GM18505 (cell line): ENCODE data around the gene MAP1LC3B.
"Not testable (repeated sequence)": the region's sequence is repeated elsewhere in the genome, so short reads cannot be mapped to it uniquely, and the experiment has no call there.

Source experiments
- ATAC-seq: cut with Tn5 transposase; IDR thresholded peaks from one replicate; pipeline ENCODE4 v1.9.1; 2021; ENCODE audit not compliant: unreplicated experiment
- POLR2A ChIP-seq: IDR thresholded peaks from 4 replicates; pipeline ENCODE4 v1.6.1; 2011; ENCODE audit warnings: borderline replicate concordance; ENCODE audit not compliant: insufficient read depth, insufficient read length; ENCODE audit errors: extremely low read depth

MAP1LC3B gene

DNA sequence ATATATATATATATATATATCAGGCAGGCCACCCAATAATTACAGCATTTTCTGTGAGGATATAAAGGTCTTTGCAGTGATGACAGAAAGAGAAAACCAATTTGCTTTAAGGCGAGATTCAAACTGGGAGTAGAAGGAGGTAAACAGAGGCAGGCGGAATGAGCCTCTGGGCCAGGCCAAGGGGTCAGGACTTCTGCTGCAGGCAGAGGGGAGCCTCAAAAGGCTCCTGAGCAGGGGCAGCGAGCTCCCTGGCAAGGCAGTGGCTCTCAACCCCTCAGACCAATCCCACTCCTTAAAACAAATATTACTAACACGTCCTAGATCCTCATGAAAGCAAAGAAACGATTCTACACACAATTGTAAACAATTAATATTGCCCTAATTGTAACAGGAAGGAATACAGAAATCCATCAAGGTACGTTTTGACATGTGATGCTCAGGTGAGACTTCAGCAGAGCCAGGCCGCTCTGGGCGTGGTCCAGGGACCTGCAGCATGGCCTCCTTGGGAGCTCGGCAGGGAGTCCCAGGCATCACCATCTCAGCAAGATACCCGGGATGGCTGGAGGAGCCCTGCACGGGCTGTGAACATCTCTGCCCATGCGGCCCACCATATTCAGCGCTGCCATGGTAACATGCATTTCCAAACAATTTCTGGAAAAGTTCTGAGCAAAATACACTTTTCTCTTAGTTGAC, 27.0 kb upstream of the MAP1LC3B start:
- no peak for ATAC-seq
- TF ChIP-seq POLR2A: no peak

DNA sequence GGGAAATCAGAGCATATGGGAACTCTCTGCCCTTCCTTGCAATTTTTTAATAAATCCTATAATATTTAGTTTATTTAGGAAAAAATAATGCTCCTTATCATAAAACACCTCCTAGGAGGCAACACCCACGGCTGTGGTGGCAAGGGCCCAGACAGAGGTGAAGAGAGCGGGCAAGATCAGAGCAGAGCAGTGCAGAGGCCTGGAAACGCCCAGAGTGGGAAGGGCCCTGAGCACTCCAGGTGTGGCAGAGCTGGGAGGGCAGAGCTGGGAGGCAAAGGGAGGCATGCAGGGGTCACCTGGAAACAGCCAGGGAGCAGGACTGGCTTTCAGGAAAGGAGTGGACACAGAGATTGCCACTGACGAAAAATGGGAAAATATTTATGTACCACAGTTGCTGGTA, 25.8 kb upstream of the MAP1LC3B start:
- no peak for ATAC-seq
- TF ChIP-seq POLR2A: no peak

- ATAC-seq: no peak
- no peak for TF ChIP-seq POLR2A
These were observed 25.2 kb upstream of the MAP1LC3B start for GRCh38 chr16:87366930-87367329.

- ATAC-seq: no peak
- TF ChIP-seq POLR2A: no peak
These were observed 24.6 kb upstream of the MAP1LC3B start for GRCh38 chr16:87367529-87367928.

- ATAC-seq: no peak
- TF ChIP-seq POLR2A: no peak
These were observed 23.9 kb upstream of the MAP1LC3B start for GRCh38 chr16:87368029-87368770.

DNA sequence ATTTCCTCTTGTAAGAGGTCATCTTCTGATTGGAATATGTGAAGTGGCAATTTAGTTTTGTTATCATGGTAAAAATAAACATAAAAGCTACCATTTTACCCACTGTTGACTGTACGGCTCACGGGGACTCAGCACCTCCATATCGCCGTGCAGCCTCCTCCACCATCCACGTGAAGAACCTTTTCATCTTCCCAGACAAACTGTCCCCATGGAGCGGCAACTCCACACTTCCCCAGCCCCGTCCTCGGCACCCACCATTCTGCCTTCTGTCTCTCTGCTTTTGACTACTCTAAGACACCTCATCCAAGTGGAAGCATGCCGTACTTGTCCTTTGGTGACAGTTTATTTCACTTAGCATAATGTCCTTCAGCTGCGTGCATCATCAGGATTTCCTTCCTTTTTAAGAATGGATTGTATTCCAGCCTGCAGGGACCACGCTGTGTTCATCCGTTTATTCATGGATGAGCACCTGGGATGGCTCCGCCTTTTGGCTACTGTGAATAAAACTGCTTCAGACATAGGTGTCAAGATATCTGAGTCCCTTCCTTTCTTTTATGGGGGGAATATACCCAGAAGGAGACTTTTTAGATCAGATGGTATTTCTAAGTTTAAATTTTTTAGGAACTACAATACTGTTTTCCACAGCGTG, 22.9 kb upstream of the MAP1LC3B start:
- TF ChIP-seq POLR2A: no peak
- ATAC-seq: no peak

DNA sequence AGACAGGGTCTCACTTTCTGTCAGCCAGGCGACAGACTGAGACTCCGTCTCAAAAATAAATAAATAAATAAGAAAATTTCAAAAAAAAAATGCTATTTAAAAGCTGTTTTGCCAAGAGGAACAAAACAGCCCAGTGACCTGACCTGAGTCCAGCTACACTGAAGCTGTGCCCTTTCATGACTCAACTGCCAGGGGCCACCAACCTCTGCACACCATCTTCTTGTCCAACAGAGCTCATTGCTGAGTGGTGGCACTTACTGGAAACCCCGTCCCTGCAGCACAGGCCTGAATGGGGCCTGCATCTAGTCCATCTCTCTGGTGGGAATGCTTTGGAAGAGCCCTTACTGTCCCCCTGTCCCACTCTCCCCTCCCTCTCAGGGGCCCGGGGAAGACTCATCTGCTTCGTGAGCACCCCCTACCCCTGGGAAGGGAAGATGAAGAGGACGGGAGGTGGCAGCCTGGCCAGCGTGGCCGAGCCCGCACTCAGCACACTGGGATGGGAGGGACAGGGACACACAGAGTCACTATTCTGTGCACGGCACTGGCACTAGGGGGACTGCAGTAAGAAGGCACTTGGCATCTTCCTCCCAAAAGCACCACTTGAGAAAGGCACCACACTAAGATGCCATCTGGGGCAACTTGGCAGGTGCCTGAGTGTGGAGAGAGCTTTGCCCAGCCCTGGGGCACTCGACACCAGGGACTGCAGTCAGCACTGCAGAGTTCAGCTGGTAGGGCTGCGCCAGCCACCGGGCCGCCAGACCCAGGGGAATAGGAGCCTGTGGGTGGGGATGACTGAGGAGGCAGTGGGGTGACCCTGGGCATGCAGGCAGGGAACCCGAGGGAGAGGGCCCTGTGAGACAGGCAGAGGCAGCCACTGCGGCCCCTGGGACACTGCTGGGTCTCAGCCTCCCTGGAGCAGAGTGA, 22.1 kb upstream of the MAP1LC3B start:
- no peak for ATAC-seq
- TF ChIP-seq POLR2A: no peak

DNA sequence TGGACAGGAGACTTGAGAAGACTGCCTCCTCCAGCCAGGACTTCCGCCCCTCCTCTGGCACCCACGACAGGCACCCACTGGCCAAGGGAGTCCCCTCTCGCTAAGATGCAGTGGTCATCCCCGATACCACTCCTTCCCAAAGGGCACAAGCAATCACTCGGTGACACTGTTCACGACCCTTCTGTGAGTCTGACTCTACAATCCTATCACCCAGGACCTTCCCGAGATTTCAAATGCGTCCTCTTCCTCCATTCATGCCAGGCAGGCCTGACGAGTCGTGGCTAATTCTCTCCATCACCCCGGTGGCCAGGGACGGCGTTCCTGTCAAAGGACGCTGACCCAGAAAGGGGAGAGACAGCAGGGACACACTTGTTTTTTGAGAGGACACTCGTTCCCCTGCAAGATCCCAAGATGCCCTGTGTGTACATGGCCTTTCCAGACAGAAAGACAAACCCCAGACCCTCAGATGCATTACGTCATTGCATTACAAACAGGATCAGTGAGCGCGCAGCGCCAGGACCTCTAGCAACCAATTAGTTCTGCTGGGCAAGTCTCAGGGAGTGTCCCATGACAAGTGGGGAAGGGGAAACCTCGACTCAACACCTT, 20.8 kb upstream of the MAP1LC3B start:
- no peak for ATAC-seq

DNA sequence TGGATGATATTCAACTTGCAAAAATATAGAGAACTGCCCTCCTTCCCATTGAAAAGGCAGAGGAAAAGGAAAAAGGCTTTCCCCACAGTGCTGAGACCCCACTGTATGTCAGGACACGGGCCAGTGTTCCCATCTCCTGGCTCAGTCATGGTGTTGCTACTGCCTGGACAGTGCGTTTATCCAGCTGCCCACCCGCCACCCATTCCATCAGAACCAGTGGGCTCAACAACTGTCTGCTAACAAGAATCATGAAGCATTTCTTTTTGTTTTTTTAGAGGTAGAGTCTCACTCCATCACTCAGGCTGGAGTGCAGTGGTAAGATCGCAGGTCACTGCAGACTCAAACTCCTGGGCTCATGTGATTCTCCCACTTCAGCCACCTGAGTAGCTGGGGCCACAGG, 19.8 kb upstream of the MAP1LC3B start:
- no peak for ATAC-seq
- TF ChIP-seq POLR2A: no peak

More for the DNA sequence above, 20.8 kb upstream of the MAP1LC3B start:
- no peak for TF ChIP-seq POLR2A

DNA sequence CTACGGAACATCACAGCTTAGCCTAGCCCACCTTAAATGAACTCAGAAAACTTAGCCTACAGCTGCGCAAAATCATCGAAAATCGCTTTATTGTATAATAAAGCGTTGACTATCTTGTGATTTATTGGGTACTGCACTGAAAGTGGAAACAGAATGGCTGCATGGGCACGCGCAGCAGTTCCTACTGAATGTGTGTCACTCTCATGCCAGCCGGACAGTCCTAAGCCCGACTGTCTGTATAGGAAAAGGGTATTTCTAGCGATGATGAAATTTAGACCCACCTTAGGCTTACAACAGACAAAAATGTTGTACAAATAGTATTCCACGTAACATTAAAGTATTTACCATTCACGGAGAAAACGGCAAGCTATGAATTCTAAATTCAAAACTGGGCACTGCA, 17.8 kb upstream of the MAP1LC3B start:
- TF ChIP-seq POLR2A: no peak
- ATAC-seq: no peak

DNA sequence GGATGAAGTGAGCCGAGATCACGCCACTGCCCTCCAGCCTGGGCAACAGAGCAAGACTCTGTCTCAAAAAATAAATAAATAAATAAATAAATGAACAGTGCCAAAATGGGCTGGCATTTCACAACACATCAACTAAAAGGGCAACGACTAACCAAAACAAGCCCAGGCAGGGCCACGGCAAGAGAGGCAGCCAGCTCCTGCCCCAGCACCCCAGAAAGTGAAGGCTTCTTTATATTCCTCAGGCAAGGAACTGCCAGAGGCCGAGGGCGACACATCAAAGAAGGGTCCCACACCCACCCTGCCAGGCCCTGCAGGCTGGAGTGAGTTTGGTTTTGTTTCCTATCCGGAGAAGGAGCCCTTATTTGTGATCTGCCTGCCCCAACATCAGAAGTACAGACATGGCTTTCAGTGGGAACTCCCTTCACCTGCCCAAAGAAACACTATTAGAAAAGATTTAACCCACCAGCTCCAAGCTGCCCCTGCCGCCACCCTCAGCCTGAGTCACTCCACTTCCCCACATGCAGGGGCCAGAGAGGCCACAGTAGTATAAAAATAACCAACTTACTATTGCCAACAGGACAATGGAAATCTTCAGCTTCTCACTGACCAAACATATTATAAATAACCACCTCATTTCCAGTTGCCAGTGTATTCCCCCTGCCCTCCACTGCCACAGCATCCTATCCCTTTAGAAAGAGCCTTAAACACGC, 16.6 kb upstream of the MAP1LC3B start:
- TF ChIP-seq POLR2A: no peak

GRCh38 chr16:87376660-87377059, 15.5 kb upstream of the MAP1LC3B start:
- ATAC-seq: no peak

More for the DNA sequence above, 16.6 kb upstream of the MAP1LC3B start:
- no peak for ATAC-seq

GRCh38 chr16:87379312-87379752, 12.8 kb upstream of the MAP1LC3B start:
- not testable (repeated sequence) for ATAC-seq

More at GRCh38 chr16:87376660-87377059, 15.5 kb upstream of the MAP1LC3B start:
- no peak for TF ChIP-seq POLR2A
